NK-92 treated with Interleukin-12 subunit alpha and Interleukin-12 subunit beta, amount 100 ng/mL, for 24 hours (cell line): ENCODE measurements around the gene NFKBIA.
A peak's percentile ranks its signal among the peaks of the same experiment; 100 is the strongest.
"Not testable (repeated sequence)": the region's sequence is repeated elsewhere in the genome, so short reads cannot be mapped to it uniquely, and the experiment has no call there.

Source experiments
- DNase-seq: peaks from one replicate; lab custom pipeline; 2025; lab: John Stamatoyannopoulos, UW

The NFKBIA gene

GRCh38 chr14:35404449-35405303, at the start of gene NFKBIA:
NFKBIA (minus strand) TSS chr14:35404749; CDS start chr14:35404644, 105 bp downstream.
- peak; percentile 87 for DNase-seq

- DNase-seq, result no peak
Observed at GRCh38 chr14:35446450-35446849, 41.9 kb upstream of the NFKBIA start.

GRCh38 chr14:35444104-35444503, 39.6 kb upstream of the NFKBIA start:
- no peak for DNase-seq

GRCh38 chr14:35441160-35441559, 36.6 kb upstream of the NFKBIA start:
- no peak for DNase-seq

- DNase-seq, result no peak
Observed at GRCh38 chr14:35438910-35439713, 34.6 kb upstream of the NFKBIA start.

- DNase-seq, result not testable (repeated sequence)
Observed at GRCh38 chr14:35438492-35438891, 33.9 kb upstream of the NFKBIA start.

- no peak for DNase-seq
Observed at GRCh38 chr14:35435177-35435576, 30.6 kb upstream of the NFKBIA start.

GRCh38 chr14:35433826-35434225, 29.3 kb upstream of the NFKBIA start:
- no peak for DNase-seq

GRCh38 chr14:35430459-35431199, 26.1 kb upstream of the NFKBIA start:
- DNase-seq, result no peak

- DNase-seq, result no peak
Observed at GRCh38 chr14:35429951-35430350, 25.4 kb upstream of the NFKBIA start.

- DNase-seq, result no peak
Observed at GRCh38 chr14:35425850-35426249, 21.3 kb upstream of the NFKBIA start.

- no peak for DNase-seq
Observed at GRCh38 chr14:35423621-35424020, 19.1 kb upstream of the NFKBIA start.

- no peak for DNase-seq
Observed at GRCh38 chr14:35420036-35420811, 15.7 kb upstream of the NFKBIA start.

- DNase-seq, result no peak
Observed at GRCh38 chr14:35419429-35419841, 14.9 kb upstream of the NFKBIA start.

- no peak for DNase-seq
Observed at GRCh38 chr14:35418093-35418492, 13.5 kb upstream of the NFKBIA start.

- DNase-seq, result peak; percentile 51
Observed at GRCh38 chr14:35416108-35416750, 11.7 kb upstream of the NFKBIA start.

- no peak for DNase-seq
Observed at GRCh38 chr14:35414365-35414764, 9.8 kb upstream of the NFKBIA start.

- no peak for DNase-seq
Observed at GRCh38 chr14:35412272-35413056, 7.9 kb upstream of the NFKBIA start.

- no peak for DNase-seq
Observed at GRCh38 chr14:35410858-35411257, 6.3 kb upstream of the NFKBIA start.

- no peak for DNase-seq
Observed at GRCh38 chr14:35409595-35409994, 5.0 kb upstream of the NFKBIA start.
